ENCODE results near the gene KCNK2. TPM values are rescaled to one million over a fixed set of nuclear protein-coding genes. Genes with fewer than 3 reads are reported as not detected.

KCNK2 gene
- total RNA-seq, 1 donor from 2014 or later = not detected

DNA sequence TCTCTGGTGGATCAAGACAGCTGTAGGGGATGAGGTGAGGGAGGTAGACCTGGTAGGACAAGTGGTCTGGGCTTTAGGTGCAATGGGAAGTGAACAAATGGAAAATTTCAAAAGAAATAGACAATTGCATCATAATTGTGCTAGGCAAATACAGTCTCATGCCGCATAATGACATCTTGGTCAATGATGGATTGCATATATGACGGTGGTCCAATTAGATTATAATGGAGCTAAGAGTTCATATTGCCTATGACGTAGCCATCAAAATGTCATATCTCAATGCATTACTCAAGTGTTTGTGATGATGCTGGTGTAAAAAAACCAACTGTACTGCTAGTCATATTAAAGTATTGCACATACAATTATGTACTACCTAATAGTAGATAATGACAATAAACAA is 19.0 kb downstream of the KCNK2 start:
- no peak for DNase-seq

DNA sequence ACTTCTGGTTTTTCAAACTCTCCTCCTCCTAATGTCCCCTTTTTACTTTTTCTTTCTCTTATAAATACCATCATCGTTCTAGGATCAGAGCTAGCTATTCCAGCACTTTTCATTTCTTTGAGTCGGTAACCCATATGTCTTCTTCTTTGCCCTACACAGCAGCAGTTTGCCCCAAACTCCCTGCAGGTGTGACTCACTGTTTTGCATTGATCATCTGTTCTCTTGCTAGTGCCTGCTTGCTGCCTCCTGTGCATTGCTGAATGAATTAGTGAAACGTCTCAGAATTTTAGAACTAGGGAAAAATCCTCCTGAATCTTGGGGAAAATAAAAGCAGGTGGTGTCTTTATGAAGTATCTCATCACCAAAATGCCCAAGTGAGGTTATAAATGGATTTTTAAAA is 21.7 kb downstream of the KCNK2 start:
- DNase-seq = no peak

DNA sequence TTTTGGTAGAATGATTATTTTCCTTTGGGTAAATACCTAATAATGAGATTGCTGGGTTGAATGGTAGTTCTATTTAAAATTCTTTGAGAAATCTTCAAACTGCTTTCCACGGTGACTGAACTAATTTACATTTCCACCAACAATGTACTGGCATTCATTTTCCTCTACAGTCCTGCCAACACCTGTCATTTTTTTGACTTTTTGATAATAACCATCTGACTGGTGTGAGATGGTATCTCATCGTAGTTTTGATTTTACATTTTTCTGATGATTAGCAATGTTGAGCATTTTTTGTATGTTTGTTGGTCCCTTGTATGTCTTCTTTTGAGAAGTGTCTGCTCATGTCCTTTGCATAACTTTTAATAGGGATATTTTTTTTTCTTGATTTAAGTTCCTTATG is 23.5 kb downstream of the KCNK2 start:
- DNase-seq = no peak

DNA sequence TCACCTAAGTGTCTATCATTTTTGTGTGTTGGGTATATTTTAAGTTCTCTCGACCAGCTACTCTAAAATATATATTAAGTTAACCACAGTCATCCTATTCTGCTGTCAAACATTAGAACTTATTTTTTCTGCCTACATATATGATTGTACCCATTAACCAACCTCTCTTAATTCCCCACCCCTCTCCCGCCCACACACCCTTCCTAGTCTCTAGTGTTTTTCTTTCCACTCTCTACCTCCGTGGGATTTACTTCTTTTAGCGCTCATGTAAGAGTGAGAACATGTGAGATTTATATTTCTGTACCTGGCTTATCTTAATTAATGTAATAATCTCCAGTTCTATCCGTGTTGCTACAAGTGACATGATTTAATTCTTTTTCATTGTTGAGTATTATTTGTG is 26.6 kb downstream of the KCNK2 start:
- DNase-seq = no peak

DNA sequence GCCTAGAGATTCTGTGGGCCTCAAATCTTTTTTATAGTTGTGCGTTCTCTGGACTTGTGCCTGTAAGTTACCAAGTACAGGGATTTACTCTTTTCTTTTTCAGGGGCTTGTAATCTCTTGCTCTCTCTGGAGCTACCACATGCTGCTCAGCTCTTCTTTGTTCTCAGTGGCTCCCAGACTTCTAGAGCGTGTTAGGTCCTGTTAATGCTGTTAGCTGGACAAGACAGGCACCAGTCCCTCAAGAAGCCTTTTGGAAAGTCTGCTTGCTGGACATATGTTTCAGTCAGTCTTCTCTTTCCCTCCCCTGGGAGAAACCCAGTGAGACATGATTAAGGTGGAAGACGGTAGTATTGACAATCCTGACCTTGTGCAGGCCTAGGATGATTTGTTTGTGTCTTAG is 29.4 kb downstream of the KCNK2 start:
- DNase-seq = no peak

DNA sequence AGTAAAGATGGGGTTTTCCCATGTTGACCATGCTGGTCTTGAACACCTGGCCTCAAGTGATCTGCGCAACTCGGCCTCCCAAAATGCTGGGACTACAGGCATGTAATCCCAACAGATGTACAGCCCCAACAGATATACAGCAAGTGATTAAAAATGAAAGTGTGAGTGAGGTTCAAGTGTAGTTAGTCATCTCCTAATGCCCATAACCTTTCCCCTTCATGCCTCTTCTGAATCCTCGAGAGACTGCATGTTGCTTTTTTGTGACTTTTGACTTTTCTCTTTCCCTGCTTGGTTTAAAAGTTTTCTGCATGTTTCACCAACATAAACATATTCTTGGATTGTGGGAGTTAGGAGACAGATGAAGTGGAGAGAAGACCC is 31.2 kb downstream of the KCNK2 start:
- no peak for DNase-seq

DNA sequence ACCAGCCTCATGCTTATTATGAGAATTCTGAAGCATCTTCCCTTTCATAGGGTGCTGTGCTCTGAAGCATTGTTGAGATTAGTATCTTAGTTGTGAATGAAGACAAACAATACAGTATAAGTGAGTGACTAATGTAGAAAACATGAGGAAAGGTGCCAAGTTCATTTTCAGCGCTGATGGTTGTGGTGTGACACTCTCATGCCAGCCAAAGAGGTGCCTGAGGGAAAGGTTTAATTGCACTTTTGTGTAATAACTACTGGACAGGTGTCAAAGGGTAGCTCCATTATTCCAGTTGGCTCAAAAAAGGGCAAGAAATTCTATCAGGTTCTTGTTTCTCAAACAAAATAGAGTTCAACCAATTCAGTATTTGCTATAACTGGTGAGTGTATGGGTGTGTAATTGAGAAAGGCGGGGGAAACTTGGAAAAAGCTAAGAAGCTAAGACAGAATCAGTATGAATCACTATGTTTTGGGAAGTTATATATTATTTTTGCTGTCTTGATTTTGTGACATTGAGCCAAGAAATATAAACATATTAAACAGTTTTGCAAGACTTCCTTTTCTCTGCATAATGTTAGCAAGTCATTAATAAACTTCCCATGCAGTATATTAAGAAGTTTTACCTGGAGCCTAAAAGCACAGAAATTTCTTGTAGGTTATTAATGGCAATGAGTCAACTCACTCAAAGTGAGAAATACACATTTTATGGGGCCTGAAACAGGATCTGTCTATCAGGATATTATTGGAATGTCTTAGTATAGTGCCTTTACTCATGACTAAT is 31.8 kb downstream of the KCNK2 start:
- DNase-seq = peak; percentile 80

DNA sequence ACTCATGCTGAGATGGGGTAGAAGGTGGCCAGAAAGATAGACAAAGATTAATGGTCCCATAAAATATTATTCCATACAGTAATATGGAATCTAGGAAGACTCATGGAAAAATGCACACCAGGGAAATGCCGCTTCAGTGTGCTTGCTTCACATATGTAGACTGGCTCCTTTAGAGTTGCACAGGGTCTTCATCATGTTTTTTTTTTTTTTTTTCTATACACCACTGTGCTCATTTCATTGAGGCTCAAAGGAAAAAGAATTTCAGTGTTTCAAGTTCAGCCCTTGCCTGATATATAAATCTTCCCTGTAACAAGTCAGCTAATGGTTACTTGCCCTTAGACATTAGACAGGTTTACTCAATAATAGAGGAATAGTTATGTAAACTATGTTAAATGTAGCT is 33.2 kb downstream of the KCNK2 start:
- DNase-seq = no peak

DNA sequence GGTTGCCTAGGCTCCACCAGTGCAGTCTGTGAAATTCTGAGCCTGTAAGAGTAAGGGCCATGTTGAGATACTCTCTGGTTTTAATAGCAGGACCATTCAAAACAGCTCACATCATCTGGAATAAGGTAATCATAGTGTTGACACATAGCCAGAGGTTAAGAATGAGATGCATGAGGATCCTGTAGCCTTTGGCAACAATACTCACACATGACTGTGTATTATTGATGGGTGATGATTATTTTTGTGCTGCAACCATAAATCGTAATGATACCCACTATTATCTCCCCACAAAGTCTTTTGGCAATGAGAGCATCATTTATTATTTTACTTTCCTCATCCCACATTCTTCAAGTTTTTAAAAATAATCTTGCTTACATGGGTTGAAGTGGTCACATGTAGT is 35.5 kb downstream of the KCNK2 start:
- DNase-seq = no peak

DNA sequence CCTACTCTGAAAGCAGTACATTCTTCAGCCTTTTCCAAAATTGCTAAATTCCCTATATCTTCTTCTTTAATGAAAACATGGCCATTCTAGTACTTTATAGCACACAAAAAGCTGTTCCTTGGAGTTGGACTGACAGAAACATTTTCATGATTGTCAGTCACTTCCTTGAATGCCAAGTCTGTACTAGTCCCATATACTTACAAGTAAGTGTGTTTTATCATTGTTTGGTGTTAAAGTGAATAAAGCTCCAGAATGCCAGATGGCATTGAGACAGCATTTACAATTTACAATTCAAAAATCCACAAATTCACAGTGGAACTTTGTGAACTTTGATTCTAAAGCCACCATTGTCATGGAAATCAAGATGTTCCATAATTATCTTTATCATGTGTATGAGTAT is 36.5 kb downstream of the KCNK2 start:
- DNase-seq = no peak

DNA sequence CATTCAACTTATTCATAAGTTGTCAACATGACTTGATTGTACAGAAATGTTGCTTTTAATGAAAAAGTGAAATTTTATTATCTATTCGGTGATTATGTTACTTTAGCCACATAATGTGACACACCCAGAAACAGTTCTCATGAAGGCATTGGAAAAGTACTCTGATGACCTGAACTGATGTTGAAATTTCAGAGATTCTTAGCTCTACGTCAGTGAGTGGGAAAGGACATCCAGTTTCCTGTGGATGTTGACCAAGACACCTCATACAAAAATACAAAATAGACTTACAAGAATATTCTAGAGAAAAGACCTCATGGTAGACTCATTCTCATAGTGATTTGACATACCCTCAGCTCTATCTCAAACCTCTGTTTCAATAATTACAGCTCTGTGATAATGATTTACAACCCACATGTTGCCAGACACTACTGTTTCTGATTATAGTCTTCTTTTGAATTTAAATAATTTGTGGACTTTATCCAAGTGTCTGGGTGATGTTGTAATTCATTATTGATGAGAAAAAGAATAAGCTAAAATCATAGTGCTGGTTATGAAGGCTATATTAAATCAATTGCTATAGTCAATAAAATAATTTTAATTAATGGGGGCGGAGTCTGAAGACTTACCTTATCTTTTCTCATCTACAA is 37.3 kb downstream of the KCNK2 start:
- DNase-seq = no peak

DNA sequence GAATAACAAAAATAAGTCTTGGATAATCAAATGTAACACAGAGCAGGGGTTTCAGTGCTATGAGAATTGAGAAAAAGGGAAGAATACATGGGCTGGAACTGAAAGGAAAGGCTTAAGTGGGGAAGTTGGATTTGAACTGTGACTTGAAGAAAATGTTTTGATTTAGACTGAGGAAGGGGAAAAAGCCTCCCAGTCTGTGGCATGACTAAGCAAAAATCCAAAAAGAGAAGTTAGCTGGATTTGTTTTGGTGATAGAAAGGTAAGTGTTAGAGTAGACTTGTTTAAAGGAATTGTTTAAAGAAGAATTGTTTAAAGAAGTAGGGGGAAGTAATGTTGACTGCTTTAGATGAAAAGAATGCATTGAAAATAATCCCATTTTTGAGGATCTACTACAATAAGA is 46.0 kb downstream of the KCNK2 start:
- DNase-seq = no peak

DNA sequence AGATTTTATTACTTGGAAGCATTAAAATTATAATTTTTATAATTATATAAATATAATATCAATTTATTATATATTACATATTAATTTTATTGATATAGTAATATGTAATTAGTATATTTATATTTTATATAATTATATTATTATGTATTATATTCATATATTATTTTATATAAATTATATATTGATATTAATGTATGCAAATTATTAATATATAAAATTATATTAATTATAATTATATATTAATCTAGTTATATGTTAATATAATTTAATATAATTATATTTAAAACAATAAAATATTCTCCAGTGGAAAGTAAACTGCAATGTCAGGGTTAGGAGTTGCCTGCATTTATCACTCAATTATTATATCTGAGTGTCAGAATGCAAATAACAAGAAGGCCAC is 48.8 kb downstream of the KCNK2 start:
- no peak for DNase-seq

DNA sequence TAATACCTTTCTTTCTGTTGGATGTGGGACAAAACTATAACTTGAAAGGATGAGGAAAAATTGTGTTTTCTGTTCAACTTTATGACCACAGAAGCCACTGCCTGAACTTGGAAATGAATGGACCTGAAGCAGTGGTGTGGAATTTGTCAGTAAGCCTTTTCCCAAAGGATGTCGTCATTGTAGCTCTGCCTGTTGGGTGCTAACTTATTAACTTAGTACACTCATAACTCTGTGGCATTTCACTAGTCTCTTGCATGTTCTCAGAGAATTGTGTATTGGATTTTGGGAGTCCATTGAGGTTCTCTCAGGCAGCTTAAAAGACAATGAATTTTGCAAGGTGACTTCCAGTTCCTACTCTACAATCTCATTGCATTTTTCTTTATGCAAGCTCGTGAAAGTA is 49.6 kb downstream of the KCNK2 start:
- no peak for DNase-seq

DNA sequence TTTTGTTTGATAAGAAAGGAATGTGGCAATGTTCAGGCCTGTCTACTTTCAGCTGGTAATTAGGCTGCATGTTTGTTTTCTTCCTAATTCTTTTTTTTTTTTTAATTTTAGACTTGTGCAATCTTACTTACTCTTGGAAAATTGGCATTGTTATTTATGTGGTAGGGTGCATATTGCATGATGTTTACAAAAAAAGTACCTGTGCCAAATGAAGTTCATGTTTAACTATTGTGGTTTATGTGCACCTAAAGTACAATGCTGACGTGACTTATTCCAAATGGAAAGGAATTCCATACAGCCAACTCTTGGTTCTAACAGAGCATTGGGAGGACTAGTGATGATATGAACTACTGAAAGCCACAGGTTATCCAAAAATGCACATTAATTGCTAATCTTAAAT is 51.0 kb downstream of the KCNK2 start:
- DNase-seq = no peak

DNA sequence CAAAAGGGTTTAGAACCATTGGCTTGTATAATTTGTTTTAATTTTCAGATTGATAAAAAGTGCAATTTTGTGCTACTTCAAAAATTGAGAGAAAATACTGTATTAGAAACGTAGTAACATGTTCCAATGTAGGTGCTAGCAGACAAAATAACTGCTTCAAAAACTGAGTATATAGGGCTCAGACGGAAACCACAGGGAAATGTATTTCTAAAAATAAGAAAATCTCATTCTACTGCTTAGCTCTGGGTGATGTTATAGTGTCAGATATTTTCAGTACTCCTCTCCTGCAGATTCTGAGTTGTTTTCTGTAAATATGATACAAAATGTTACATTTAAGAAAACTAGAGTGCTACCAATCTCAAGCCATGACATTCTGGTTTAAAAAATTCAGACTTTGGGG is 55.4 kb downstream of the KCNK2 start:
- DNase-seq = no peak

DNA sequence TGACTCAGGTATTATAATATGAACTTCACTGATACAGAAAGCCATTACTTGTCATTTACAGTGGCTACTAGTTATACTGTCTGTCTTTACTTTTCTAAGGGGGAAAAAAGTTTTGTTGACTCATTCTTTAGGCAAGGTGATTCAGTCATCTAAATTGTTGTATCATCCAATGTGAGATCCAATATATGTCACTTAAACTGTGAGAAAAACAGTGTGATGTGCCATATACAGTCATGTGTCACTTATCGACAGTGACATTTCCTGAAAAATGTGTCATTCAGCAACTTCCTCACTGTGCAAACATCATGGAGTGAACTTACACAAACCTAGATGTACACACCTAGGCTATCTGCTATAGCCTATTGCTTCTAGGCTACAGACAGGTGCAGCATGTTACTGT is 57.6 kb downstream of the KCNK2 start:
- no peak for DNase-seq

DNA sequence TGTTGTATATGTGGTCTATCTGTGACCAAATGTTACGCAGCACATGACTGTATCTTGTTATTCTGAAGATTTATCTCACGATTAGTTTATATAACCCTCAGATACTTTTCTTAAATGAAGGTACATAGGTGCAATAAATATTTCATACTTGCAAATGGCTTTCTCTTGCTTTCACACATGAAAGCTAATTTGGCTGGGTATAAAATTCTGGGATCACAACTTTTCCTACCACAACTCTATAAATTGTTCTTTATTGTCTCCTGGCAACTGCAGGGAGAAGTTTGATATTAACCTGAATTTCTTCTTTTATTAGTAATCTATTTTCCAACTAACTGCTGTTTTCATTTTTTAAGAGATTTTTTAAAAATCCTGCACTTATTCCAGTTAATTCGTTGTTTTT is 58.9 kb downstream of the KCNK2 start:
- no peak for DNase-seq

DNA sequence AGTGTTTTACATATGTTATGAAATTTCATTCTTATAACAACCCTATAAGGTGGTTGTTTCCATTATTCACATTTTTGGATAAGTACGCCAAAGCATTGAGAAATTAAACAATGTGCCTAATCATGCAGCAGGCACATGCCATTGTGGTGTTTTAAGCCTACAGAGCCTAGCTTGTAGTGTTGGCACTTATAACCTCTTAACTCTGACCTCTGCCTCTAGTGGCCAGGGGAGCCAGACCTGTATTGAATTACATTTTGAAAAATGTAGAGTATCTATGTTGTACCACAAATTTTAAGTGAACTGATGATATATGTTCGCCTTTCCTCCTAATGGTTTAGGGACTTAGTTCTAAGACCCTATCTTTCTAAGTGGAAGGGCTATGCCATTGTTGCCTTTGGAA is 61.0 kb downstream of the KCNK2 start:
- DNase-seq = no peak

DNA sequence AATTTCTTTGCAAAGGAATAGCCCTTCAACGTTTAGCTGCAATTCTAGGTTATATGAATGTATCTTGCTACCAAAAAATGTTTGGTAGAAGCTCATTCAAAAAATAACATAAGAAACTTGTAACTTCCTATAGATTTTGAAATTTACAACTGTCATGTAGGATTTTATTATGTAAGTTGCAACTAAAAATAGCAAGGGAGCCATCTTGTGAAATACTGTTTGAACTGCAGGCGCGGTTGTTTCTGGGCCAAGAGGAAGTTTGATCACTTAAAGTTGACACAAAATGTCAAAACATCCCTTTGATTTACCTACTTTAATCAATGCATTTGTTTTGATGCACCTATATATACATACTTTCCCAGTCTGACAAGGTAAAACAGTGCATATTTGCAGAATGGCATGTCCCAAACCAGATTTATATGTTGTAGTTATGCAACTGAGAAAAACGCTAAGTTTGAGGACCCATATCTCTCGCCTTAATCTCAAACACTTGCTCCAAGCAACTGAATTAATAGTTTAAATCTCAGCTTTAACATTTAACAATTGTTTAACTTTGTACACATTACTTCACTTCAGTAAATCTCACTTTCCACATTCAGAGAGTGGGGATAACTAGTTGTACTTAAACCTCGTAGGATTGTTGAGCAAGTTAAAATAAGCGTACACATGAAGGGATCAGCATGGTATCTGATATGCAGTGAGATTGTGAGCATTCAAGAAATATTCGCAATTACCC is 63.9 kb downstream of the KCNK2 start:
- DNase-seq = peak; percentile 56

DNA sequence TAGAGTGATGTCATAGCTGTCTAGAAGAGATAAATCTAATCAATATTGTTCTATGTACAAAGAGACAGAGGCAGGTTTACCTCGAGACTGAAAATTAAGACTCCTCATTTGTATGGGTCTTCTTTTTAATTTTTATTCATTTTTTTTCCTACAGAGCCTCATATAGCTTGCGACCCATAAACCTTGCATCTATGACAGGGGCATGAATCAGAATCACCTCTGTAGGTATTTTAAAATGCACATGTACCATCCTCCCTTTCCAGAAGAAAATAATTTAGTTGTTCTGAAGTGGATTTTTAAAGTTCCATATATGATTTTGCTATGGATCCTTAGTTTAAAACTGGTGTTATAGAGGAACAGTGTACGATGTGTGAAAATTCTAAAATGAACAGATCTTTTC is 64.5 kb downstream of the KCNK2 start:
- no peak for DNase-seq

DNA sequence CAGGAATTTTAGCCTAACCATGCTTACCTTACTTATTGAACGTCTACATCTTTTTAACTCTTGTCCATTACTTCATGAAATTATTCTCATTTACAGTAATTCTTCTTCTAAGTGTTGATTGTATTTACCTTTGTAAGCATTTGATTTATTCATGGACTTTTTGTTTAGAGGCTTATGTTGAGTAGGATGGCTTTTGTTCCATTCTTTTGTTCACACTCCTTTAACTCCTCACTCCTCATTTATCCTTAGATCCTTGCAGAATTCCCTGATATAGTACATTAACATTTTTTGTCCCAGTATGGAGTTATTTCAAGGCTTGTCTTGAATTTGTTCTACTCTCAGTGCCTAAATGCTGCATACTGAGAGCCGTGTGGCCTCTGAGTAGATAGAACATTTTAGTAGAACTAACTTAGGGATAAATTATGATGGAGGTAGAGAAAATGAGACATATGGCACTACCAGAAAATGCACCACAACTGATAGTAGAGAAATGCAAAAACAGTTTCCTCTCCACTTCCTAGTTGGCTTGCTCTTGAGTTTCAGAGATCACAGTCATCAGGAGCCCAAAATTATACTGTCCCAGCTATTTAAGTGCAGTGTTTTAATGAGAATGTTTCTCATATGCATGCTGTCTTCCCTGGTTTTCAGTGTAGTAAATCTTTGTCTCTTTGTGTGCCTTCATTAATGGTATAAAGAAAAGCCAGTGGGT is 69.5 kb downstream of the KCNK2 start:
- DNase-seq = no peak

DNA sequence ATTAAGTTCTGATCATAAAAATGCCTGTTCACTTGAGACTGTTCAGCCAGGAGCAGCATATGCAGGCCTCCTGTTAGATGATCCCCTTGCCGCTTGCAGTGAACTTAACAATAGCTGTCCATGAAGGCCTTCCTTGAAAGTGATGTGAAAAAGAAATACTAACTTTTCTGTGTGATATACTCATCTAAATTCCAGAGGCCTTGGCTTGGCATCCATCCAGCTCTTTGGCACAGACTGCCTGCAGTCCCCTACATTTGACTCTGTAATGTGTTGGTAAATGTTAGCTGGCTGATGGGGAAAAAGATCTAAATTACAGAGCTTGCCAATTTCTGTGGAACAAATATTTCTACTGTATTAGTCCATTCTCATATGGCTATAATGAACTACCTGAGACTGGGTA is 73.7 kb downstream of the KCNK2 start:
- no peak for DNase-seq

All from dermis blood vessel endothelial cell (primary cell).